CD4-positive, alpha-beta T cell treated with Interleukin-15 for 1 hour (primary cell): ENCODE measurements around the gene DHX32.
"Not testable (repeated sequence)": the region's sequence is repeated elsewhere in the genome, so short reads cannot be mapped to it uniquely, and the experiment has no call there.

ENCODE experiments used
- DNase-seq: peaks from one replicate; pipeline ENCODE4 v3.0.0-alpha.2; 2020

The DHX32 gene

DNA sequence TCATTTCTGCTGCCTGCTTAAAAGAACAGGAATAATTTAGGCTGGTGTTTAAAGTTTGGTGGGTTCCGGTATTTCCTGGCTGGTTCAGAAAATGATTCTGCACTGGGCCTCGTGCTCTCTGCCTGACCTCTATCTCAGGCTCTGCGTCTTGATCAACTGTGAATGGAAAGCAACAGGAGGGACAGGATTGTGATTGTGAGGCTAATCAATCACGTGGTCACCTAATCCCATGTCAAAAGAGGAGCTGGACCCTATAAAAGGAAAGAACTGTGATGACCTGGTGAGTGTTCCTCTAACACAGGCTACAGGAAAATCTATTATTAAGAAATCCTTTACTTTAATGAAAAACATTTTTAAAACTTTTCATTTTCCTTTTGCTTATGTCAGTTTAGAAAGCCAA, at the start of gene DHX32:
DHX32 (minus strand) TSS at position 101 of the 400 bp plus-strand sequence. CDS start 468 bp downstream, outside the sequence.
- no peak for DNase-seq

DNA sequence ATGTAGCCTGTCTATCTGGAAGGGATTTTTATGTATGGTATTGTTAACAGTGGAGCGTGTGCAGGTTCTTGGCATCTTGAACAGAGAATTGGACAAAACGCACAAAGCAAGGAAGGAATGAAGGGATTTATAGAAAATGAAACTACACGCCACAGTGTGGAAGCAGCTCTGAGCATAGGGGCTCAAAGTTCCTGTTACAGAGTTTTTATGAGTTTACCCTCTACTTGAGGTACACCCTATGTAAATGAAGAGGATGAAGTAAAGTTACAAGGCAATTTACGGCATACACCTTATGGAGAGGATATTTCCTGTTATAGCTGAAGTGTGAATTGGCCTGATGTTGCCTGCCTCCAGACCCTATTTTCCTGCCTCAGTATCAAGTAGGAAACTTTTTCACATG, 48.5 kb upstream of the DHX32 start:
- no peak for DNase-seq

- no peak for DNase-seq
Observed at GRCh38 chr10:125928928-125929585, 48.0 kb upstream of the DHX32 start.

DNA sequence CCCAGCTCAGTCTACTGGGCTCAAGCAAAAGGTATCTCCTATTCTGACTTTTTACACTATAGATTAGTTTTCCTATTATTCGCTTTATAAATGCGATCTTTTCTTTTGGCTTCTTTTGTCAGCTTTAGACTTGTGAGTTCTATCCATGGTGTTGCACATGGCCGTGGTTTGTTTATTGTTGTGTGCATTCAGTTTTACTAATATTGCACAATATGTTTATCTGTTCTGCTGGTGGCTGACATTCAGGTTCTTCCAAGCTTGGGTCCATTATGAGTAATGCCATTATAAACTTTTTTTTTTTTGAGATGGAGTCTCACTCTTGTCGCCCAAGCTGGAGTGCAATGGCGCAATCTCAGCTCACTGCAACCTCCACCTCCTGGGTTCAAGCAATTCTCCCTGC, 46.2 kb upstream of the DHX32 start:
- not testable (repeated sequence) for DNase-seq

DNA sequence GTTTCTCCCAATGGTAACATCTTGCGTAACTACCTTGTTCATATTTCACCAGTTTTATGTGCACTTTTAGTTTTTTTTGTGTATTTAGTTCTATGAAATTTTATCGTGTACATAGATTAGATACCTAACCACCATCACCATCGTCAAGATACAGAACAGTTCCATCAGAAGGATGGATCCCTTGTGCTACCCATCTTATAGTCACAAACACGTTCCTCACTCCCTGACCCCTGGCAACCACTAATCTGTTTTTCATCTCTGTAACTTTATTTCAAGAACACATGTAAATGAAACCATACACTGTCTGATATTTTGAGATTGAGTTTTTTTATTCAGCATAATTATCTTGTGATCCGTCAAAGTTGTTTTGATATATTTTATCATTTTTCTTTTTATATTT, 45.2 kb upstream of the DHX32 start:
- no peak for DNase-seq

DNA sequence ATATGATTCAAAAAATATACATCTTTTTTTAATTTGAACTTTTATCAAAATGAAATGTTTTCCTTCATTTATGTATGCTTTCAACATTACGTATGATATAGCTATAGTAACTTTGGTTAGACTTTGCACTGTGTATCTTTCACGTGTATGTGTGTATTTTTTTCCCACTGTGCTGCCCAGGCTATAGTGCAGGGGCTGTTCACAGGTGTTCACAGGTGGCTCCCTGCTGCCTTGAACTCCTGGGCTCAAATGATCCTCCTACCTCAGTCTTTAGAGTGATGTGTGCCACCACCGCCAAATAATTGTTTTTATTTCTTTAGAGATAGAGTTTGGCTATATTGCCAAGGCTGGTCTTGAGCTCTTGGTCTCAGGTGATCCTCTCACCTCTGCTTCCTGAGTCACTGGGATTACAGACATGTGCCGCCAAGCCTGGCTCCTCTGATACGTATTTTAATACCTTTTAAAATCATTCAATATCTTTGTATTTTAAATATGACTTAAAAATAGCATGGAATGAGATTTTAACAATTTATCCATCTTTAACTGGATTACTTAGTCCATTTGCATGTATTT, 44.3 kb upstream of the DHX32 start:
- DNase-seq, result no peak

DNA sequence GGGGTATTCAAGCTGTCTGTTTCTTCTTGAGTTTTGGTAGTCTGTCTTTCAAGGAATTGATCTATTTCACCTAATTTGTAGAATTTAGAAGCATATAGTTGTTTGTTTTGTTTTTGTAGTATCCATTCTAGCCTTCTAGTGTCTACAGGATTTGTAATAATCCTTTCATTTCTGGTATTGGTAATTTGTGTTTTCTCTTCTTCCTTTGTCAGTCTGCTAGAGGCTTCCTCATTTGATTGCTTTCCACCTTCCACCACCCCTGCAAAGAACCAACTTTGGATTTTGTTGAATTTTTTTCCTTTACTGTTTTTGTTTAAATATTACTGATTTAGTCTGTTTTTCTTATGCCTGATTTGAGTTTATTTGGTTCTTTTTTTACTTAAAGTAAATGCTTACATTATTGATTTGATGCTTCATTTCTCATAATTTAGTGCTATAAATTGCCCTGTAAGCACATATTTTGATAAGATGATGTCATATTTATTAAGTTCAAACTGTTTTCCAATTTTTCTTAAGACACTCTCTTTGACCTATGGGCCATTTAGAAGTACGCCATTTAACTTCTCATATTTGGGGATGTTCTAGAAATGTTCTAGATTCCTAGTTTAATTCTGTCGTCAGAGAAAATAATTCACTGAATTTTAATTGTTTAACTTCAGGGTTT, 40.7 kb upstream of the DHX32 start:
- not testable (repeated sequence) for DNase-seq

DNA sequence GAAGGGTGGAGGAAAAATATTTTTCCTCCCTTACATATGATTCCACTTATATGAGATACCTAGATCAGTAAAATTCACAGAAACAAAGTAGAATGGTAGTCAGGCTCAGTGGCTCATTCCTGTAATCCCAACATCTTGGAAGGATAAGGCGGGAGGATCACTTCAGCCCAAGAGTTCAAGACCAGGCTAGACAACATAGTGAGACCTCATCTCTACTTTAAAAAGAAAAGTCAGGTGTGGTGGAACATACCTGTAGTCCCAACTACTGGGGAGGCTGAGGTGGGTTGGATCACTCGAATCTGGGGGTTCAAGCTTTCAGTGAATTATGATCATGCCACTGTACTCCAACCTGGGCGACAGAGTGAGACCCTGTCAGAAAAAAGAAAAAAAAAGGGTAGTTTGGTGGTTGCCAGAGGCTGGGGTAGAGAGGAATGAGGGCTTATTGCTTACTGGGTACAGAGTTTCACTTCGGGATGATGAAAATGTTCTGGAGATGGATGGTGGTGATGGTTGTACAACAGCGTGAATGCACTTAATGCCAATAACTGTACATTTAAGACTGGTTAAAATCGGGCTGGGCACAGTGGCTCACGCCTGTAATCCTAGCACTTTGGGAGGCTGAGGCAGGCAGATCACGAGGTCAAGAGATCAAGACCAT, 36.7 kb upstream of the DHX32 start:
- DNase-seq, result not testable (repeated sequence)

DNA sequence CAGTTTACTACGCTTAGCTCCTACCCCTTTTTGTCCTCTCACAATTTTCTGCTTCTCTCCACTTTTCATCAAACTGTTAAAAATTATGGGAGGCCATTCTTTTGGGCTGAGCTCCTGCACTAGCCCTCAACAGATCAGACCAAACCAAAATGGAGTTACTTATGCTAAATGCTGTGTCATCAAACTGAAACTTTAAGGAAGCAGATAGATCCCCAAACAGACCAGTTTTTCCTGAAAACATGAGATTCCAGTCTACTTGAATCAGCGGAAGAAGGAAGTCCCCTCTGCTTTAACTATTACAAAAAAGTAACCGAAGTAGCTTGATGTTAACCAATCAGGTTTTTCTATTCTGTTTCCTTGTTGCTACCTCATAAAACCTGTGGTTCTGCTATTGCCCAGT, 35.9 kb upstream of the DHX32 start:
- DNase-seq, result no peak

DNA sequence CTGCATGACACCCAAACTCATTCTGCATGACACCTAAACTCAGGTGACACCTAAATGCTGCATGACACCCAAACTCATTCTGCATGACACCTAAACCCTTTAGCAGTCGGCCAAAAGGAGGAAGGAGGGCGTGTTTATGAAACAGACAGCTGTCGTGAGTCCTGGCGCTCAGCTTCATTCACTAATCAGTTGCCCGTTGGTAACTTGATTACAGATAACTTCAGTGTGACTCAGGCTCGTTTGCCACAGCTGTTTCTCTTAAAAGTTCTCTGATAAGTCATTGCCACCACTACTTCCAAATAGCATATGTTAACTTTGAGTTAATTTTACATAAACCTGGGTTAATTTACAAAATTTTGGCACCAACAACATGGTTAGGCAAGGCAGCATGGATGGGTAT, 32.2 kb upstream of the DHX32 start:
- DNase-seq, result not testable (repeated sequence)

GRCh38 chr10:125911990-125912389, 30.9 kb upstream of the DHX32 start:
- DNase-seq, result no peak

GRCh38 chr10:125911145-125911544, 30.1 kb upstream of the DHX32 start:
- DNase-seq, result no peak

DNA sequence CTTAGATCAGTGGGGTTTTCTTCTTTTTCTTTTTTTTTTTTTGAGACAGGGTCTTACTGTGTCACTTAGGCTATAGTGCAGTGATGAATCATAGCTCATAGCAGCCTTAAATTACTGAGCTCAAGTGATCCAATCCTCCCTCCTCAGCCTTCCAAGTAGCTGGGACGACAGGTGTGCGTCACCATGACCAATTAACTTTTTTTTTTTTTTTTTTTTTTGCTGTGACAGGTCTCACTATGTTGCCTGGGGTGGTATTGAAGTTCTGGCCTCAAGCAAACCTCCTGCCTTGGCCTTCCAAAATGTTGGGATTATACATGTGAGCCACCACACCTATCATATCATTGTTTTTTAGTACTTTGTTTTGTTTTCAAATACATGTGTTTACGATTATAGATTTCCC, 28.4 kb upstream of the DHX32 start:
- DNase-seq, result not testable (repeated sequence)

- DNase-seq, result not testable (repeated sequence)
Observed at GRCh38 chr10:125908813-125909212, 27.7 kb upstream of the DHX32 start.

- not testable (repeated sequence) for DNase-seq
Observed at GRCh38 chr10:125907598-125907997, 26.5 kb upstream of the DHX32 start.

DNA sequence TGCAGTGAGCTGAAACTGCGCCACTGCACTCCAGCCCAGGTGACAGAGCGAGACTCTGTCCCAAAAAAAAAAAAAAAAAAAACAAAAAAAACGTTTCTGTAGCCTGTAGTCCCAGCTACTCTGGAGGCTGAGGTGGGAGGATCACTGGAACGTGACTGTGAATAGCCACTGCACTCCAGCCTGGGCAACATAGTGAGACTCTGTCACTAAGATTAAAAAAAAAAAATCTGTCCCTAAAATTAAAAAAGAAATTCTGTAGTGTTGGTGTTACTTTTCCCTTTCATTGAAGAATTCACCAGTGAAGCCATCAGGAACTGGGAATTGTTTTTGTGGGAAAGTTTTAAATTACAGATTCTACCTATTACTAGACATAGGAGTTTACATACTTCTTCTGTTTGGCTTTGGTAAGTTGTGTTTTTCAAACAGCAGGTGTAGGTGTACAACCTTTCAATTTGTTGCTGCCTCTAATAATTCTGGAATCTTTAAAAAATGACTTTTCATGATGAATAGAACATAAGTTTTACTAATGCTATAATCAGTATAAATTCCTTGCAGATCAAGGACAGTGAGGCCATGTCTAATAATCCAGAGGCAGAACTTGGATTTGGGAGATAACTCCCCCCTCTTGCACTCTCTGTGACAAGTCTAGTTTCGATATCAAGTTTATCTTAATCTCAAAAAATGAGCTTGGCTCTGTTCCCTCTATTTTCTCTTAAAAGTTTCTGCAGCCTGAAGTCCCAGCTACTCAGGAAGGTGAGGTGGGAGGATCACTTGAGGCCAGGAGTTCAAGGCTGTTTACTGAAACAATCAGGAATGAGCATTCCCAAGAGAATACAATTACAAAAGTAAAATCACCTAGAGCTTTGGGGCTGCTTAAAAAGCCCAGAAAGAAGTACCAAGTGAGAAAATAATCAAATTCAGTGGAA, 24.2 kb upstream of the DHX32 start:
- not testable (repeated sequence) for DNase-seq

GRCh38 chr10:125903135-125903640, 22.1 kb upstream of the DHX32 start:
- DNase-seq, result not testable (repeated sequence)

DNA sequence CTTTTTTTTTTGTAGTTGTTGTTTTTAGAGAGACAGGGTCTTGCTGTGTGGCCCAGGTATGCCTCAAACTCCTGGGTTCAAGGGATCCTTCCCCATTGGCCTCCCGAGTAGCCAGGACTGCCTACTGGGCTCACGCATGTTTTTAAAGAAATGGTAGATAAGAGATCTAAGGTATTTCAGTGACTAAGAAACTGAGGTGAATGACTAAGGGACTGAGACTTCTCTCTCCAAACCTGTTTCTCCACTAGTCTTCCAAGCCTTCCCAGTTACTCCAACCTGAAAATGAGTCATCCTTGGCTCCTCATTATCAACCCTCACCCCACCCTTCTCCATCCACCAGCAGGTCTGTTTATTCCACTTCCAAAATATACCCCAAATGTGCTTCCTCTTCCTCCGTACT, 19.9 kb upstream of the DHX32 start:
- not testable (repeated sequence) for DNase-seq

GRCh38 chr10:125897317-125897716, 16.2 kb upstream of the DHX32 start:
- not testable (repeated sequence) for DNase-seq

DNA sequence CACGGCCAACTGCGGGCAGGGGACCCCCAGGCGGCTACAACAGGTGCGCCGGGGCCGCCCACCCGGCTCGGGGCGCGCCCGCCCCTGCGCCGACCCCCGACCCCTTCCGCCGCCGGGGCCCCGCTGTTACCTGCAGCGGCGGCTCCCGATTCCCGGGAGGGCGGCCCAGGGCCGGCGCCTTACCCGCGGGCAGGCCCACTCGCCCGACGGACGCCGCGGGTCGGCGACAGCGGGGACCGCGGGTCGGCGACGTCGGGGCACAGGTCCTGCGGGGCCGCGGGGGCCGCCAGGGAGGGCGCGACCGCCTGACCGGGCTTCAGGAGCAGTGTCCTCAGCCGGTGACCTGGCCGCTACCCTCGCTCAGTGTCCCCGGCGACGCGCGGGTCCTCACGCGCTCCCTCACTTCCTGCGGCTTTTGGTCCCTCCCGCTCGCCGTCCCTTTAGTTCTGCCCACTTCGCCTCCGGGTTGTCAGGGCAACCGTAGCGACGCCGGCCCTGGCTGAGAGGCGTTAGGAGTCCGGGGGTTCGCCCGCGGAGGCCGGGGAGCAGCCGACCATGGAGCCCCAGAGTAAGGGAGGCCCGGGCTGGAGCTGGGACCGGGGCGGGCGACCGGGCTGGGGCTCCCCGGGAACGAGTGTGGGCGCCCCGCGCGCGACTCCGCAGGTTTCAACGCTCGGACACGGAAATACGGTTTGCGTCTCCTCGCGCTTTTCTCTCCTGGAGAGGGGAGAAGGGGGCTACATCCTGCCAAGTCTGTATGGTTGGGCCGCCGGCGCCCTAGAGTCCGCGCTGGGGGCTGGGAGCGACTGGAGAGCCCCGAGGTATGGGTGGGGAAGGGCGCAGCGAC, 15.2 kb upstream of the DHX32 start, which contains the start of gene FANK1:
FANK1 (plus strand) TSS at position 477 of the 847 bp plus-strand sequence; CDS start at position 556, 79 bp downstream.
- DNase-seq, result peak; percentile 84
